Measurements from ENCODE around the gene STEAP2. TPM values are rescaled to one million over a fixed set of nuclear protein-coding genes. Genes with fewer than 3 reads are reported as not detected.

The STEAP2 gene
- total and polyA plus RNA-seq, 9 donors = 10.0 to 47.1 (median 26.6) TPM

- Histone ChIP-seq H3K9me3 (no peaks in the 10 kb centered on the region), H3K27ac (no peak overlapping the region), H3K4me1 (ENCODE audit: insufficient read depth) (peaks cover 5% of the 10 kb centered on the region), H3K27me3 (no peaks in the 10 kb centered on the region), H3K4me3 (no peak overlapping the region), H3K36me3 (no peaks in the 10 kb centered on the region)
- intact Hi-C loops (cut with DNase I) = no loop called here
- no peak for DNase-seq
- 88 to 89% (median 89%) methylated on average over 3 of the region's 3 CpGs for WGBS, 3 donors
- TF ChIP-seq EP300 (IDR thresholded peaks at IDR 0.05) (no peak), POLR2A (IDR thresholded peaks at IDR 0.05) (no peak)
- TF ChIP-seq, protein P1, sequence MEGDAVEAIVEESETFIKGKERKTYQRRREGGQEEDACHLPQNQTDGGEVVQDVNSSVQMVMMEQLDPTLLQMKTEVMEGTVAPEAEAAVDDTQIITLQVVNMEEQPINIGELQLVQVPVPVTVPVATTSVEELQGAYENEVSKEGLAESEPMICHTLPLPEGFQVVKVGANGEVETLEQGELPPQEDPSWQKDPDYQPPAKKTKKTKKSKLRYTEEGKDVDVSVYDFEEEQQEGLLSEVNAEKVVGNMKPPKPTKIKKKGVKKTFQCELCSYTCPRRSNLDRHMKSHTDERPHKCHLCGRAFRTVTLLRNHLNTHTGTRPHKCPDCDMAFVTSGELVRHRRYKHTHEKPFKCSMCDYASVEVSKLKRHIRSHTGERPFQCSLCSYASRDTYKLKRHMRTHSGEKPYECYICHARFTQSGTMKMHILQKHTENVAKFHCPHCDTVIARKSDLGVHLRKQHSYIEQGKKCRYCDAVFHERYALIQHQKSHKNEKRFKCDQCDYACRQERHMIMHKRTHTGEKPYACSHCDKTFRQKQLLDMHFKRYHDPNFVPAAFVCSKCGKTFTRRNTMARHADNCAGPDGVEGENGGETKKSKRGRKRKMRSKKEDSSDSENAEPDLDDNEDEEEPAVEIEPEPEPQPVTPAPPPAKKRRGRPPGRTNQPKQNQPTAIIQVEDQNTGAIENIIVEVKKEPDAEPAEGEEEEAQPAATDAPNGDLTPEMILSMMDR (IDR thresholded peaks at IDR 0.05) = no peak
Measured at GRCh38 chr7:90242369-90243168, 31.0 kb downstream of the STEAP2 start.

DNA sequence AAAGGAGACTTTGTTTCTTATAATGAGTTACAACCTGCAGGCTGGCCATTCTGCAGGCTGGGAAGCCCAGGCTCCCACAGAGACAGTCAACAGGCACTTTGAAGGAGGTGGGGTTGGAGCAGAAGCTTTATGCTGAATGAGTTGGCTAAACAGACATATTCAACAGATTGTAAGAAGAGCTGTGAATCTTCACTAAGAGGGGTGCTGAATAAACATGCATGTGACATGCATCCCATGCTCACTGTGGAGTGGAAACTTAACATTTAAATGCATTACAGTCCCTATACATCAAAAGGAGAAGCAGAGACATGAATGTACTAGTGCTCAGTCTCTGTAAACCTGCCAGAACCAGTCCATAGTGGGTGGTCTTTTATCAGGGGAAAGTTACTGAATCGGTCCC, 32.0 kb downstream of the STEAP2 start:
- no peak for DNase-seq
- Histone ChIP-seq H3K36me3 (no peaks in the 10 kb centered on the region), H3K4me1 (ENCODE audit: insufficient read depth) (peaks cover 5% of the 10 kb centered on the region), H3K9me3 (no peaks in the 10 kb centered on the region), H3K27ac (no peak overlapping the region), H3K4me3 (no peak overlapping the region), H3K27me3 (no peaks in the 10 kb centered on the region)
- WGBS, 3 donors = 10 to 28% (median 17%) methylated on average over 1 of the region's 1 CpG
- TF ChIP-seq EP300 (IDR thresholded peaks at IDR 0.05) = no peak
- no peak for TF ChIP-seq POLR2A (IDR thresholded peaks at IDR 0.05)
- TF ChIP-seq, protein P1 (IDR thresholded peaks at IDR 0.05) = no peak
- intact Hi-C loops (cut with DNase I) = no loop called here

GRCh38 chr7:90244565-90244908, 33.0 kb downstream of the STEAP2 start:
- intact Hi-C loops (cut with DNase I) = no loop called here
- H3K27me3 ChIP-seq = no peaks in the 10 kb centered on the region
- 9 to 12% (median 10%) methylated on average over 6 of the region's 6 CpGs for WGBS, 3 donors
- DNase-seq = no peak
- TF ChIP-seq, protein P1 (IDR thresholded peaks at IDR 0.05) = no peak
- no peak for TF ChIP-seq EP300 (IDR thresholded peaks at IDR 0.05)
- TF ChIP-seq POLR2A (IDR thresholded peaks at IDR 0.05) = no peak
- H3K4me1 ChIP-seq (ENCODE audit: insufficient read depth) = peaks cover 5% of the 10 kb centered on the region
- no peaks in the 10 kb centered on the region for H3K36me3 ChIP-seq
- H3K4me3 ChIP-seq = peak overlapping the region; percentile 63
- no peak overlapping the region for H3K27ac ChIP-seq
- H3K9me3 ChIP-seq = no peaks in the 10 kb centered on the region

GRCh38 chr7:90244909-90245851, 33.6 kb downstream of the STEAP2 start, which contains the start of gene CFAP69:
Gene CFAP69 (plus strand): TSS chr7:90245174. CDS start chr7:90245425, 251 bp downstream.
- TF ChIP-seq, protein P1 (IDR thresholded peaks at IDR 0.05) = peak in 2 of 3 donors; percentile 56 to 65
- TF ChIP-seq EP300 (IDR thresholded peaks at IDR 0.05) (no peak), POLR2A (IDR thresholded peaks at IDR 0.05) (peak; percentile 23)
- Histone ChIP-seq H3K4me3 (peak within 1 kb of the TSS; percentile 63), H3K36me3 (no peaks in the 10 kb centered on the region), H3K4me1 (ENCODE audit: insufficient read depth) (peaks cover 5% of the 10 kb centered on the region), H3K27ac (peak within 1 kb of the TSS in 1 of 2 donors; percentile 32), H3K27me3 (no peaks in the 10 kb centered on the region), H3K9me3 (no peaks in the 10 kb centered on the region)
- DNase-seq = peak; percentile 87 to 95 (median 94)
- 0 to 1% (median 0%) methylated on average over 47 to 59 of the region's 59 CpGs for WGBS, 3 donors
- intact Hi-C loops (cut with DNase I) = no loop called here

Measured in ovary (tissue), 9 donors.